Testis (tissue), 2 donors: ENCODE measurements around the gene SNTB2.

Source experiments
- POLR2A ChIP-seq: fragments of 450-650 bp; IDR thresholded peaks from one replicate; pipeline ENCODE4 v1.6.1; 2017; ENCODE audit warnings: antibody characterized with exemption, mild to moderate bottlenecking, moderate library complexity
- TF ChIP-seq, protein P1 (sequence below), 3 experiments: fragments of 450-650 bp in 2 of 3; fragments of 200-600 bp in 1 of 3; sonication (generic) in 1 of 3; IDR thresholded peaks; one replicate each; pipeline ENCODE4 v1.5.1; 2016 to 2019; ENCODE audit warnings: antibody characterized with exemption in 3 of 3, mild to moderate bottlenecking in 2 of 3, moderate library complexity in 1 of 3

DNA sequence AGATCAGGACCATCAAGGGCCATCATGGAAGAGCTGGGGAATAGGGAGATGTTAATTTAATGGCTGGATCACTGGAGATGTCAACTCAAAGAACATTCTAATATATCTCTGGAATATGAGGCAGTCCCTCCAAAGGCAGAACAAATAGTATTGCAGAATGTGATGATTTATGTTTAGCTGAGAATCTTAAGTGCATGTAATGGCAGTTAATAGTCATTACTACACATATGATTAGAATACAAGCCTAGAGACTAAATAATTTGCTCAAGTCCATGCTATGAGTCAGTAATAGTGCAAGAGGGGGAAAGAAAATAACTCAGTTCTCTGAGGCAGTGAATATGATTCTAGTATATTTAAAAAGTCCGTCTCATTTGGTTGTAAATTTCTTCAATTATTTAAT is 32.3 kb downstream of the SNTB2 start:
- no peak for TF ChIP-seq POLR2A
- TF ChIP-seq, protein P1, sequence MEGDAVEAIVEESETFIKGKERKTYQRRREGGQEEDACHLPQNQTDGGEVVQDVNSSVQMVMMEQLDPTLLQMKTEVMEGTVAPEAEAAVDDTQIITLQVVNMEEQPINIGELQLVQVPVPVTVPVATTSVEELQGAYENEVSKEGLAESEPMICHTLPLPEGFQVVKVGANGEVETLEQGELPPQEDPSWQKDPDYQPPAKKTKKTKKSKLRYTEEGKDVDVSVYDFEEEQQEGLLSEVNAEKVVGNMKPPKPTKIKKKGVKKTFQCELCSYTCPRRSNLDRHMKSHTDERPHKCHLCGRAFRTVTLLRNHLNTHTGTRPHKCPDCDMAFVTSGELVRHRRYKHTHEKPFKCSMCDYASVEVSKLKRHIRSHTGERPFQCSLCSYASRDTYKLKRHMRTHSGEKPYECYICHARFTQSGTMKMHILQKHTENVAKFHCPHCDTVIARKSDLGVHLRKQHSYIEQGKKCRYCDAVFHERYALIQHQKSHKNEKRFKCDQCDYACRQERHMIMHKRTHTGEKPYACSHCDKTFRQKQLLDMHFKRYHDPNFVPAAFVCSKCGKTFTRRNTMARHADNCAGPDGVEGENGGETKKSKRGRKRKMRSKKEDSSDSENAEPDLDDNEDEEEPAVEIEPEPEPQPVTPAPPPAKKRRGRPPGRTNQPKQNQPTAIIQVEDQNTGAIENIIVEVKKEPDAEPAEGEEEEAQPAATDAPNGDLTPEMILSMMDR (IDR thresholded peaks at IDR 0.05) = no peak
